GM18867 (cell line): Measurements from ENCODE around the gene MAP1S.

Experiments used
- ATAC-seq: cut with Tn5 transposase; IDR thresholded peaks from one replicate; pipeline ENCODE4 v1.9.1; 2021; ENCODE audit warnings: mild to moderate bottlenecking, moderate library complexity; ENCODE audit not compliant: unreplicated experiment

The MAP1S gene

GRCh38 chr19:17718947-17719711 is at the start of gene MAP1S:
MAP1S (plus strand) TSS chr19:17719480; CDS start chr19:17719503, 23 bp downstream.
- ATAC-seq: peak; percentile 70

GRCh38 chr19:17671906-17672305 is 47.4 kb upstream of the MAP1S start:
- no peak for ATAC-seq

GRCh38 chr19:17673937-17674799 is 45.1 kb upstream of the MAP1S start:
- no peak for ATAC-seq

- no peak for ATAC-seq
These were observed 43.0 kb upstream of the MAP1S start for GRCh38 chr19:17676295-17676694.

- ATAC-seq: no peak
These were observed 42.3 kb upstream of the MAP1S start for GRCh38 chr19:17677002-17677401.

GRCh38 chr19:17678836-17679235 is 40.4 kb upstream of the MAP1S start:
- ATAC-seq: no peak

- no peak for ATAC-seq
These were observed 39.6 kb upstream of the MAP1S start for GRCh38 chr19:17679526-17680229.

GRCh38 chr19:17680230-17680722 is 39.0 kb upstream of the MAP1S start:
- peak; percentile 45 for ATAC-seq

- no peak for ATAC-seq
These were observed 37.7 kb upstream of the MAP1S start for GRCh38 chr19:17681505-17682125.

- no peak for ATAC-seq
These were observed 37.0 kb upstream of the MAP1S start for GRCh38 chr19:17682273-17682672.

- no peak for ATAC-seq
These were observed 36.2 kb upstream of the MAP1S start for GRCh38 chr19:17683078-17683477.

GRCh38 chr19:17684256-17684655 is 35.0 kb upstream of the MAP1S start:
- ATAC-seq: no peak

GRCh38 chr19:17685451-17686022 is 33.7 kb upstream of the MAP1S start:
- no peak for ATAC-seq

- ATAC-seq: no peak
These were observed 33.2 kb upstream of the MAP1S start for GRCh38 chr19:17686023-17686521.

GRCh38 chr19:17686592-17687024 is 32.7 kb upstream of the MAP1S start:
- no peak for ATAC-seq

GRCh38 chr19:17687141-17687856 is 32.0 kb upstream of the MAP1S start:
- no peak for ATAC-seq

GRCh38 chr19:17687857-17688784 is 31.2 kb upstream of the MAP1S start, which contains the start of gene UNC13A:
UNC13A (minus strand) TSS chr19:17688354; CDS start chr19:17688199, 155 bp downstream.
- no peak for ATAC-seq

- ATAC-seq: no peak
These were observed 30.3 kb upstream of the MAP1S start for GRCh38 chr19:17688853-17689595.
